Measurements from ENCODE around the gene TFCP2. TPM values are rescaled to one million over a fixed set of nuclear protein-coding genes. Genes with fewer than 3 reads are reported as not detected.

TFCP2 gene
- total RNA-seq, 2 experiments from 2014 or later, result 34.5 to 38.8 TPM

DNA sequence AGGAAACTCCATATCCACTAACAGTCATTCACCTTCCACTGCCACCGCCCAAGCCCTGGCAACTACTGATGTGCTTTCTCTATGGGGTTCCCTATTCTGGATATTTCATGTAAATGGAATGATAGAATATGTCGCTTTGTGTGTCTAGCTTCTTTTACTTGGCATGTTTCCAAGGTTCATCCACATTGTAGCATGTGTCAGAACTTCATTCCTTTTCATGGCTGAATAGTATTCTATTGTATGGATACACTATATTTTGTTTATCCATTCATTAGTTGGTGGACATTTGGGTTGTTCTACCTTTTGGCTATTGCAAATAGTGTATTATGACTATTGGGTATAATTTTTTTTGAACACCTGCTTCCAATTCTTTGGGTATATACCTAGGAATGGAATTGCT is 36.3 kb upstream of the TFCP2 start:
- Mint-ChIP-seq H3K27me3 (ENCODE audit: low read depth) (no peaks in the 10 kb centered on the region), H3K36me3 (ENCODE audit: low read depth) (no peaks in the 10 kb centered on the region), H3K4me3 (no peak overlapping the region), H3K9me3 (ENCODE audit: insufficient read depth) (no peaks in the 10 kb centered on the region), H3K4me1 (ENCODE audit: low read depth) (no peaks in the 10 kb centered on the region), H3K27ac (no peak overlapping the region)
- ChIA-PET CTCF (interaction anchor here (0.6 to 2.7 kb wide), 2 partner anchors 9 to 96 kb away, joined by 3 to 14 read pairs; no protein-coding TSS in a partner anchor), POLR2A (no interaction called here)
- no peak for ATAC-seq
- no peak for DNase-seq

DNA sequence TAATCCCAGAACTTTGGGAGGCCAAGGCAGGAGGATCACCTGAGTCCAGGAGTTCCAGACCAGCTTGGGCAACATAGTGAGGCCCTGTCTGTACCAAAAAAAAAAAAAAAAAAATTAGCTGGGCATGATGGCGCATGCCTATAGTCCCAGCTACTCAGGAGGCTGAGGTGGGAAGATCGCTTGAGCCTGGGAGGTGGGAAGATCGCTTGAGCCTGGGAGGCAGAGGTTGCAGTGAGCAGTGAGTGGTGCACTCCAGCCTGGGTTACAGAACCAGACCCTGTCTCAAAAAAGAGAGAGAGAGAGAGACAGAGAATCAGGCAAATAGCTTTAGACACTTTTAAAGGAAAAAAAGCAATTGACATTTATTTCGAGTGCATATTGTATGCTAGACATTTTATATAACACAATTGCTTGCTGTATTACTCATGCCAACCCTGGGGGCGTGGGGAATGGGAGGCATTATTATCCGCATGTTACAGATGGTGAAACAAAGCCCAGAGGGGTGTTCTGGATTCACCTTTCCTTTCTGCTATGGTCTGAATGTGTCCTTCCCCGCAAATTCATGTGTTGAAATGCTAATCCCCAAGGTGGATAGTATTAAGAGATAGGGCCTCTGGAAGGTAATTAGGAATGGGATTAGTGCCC is 35.2 kb upstream of the TFCP2 start:
- no peaks in the 10 kb centered on the region for H3K36me3 Mint-ChIP-seq (ENCODE audit: low read depth)
- no peaks in the 10 kb centered on the region for H3K4me1 Mint-ChIP-seq (ENCODE audit: low read depth)
- H3K9me3 Mint-ChIP-seq (ENCODE audit: insufficient read depth), result no peaks in the 10 kb centered on the region
- no peaks in the 10 kb centered on the region for H3K27me3 Mint-ChIP-seq (ENCODE audit: low read depth)
- CTCF ChIA-PET, result interaction anchor here (2.7 kb wide), 1 partner anchor 11 kb away, joined by 14 read pairs; no protein-coding TSS in a partner anchor
- H3K4me3 Mint-ChIP-seq, result no peak overlapping the region
- ATAC-seq (no peak), DNase-seq (no peak)
- no peak overlapping the region for H3K27ac Mint-ChIP-seq
- POLR2A ChIA-PET, result no interaction called here

DNA sequence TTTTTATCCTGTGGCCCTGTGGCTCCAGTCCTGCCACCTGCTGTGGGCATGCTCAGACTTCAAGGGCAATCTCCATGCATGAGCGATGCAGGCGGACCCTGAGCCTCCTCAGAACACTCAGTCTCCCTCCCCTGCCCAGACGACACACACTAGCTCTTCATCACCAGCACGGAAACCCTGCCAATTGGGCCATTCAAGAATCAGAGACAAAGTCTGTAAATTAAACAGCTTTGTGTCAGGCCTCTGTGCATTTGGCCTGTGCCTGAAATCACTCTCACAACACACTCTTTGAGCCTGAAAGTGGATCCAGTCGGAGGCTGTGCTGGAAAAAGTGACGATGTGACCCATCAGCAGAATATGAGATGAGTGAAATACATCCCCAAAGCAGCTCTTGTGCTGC is 32.4 kb upstream of the TFCP2 start:
- Mint-ChIP-seq H3K36me3 (ENCODE audit: low read depth) (no peaks in the 10 kb centered on the region), H3K4me3 (no peak overlapping the region), H3K27me3 (ENCODE audit: low read depth) (no peaks in the 10 kb centered on the region), H3K27ac (no peak overlapping the region), H3K4me1 (ENCODE audit: low read depth) (no peaks in the 10 kb centered on the region), H3K9me3 (ENCODE audit: insufficient read depth) (no peaks in the 10 kb centered on the region)
- DNase-seq, result no peak
- ChIA-PET CTCF (interaction anchor here (0.6 to 1.5 kb wide), 4 partner anchors 9 to 47 kb away, joined by 3 to 4 read pairs (median 4); partner anchors contain the start of gene POU6F1), POLR2A (no interaction called here)
- no peak for ATAC-seq

DNA sequence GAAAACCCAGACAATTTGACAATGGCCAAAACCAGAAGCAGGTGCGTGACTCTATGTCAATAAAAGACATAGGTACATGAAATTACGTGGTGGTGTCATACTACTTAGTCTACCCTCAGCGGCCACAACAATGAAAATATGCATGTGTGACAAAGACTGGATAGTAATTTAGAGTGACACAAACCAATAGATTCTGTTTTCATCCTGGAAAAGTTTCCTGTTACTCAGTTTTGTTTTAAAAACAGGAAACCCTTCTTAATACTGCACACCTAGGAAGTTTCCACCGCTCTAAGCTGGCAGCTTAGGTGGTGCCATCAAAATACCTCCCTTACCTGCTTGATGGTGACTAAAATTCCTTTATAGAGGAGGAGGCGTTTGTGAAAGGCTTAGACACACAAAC is 29.8 kb upstream of the TFCP2 start:
- POLR2A ChIA-PET, result no interaction called here
- H3K4me1 Mint-ChIP-seq (ENCODE audit: low read depth), result no peaks in the 10 kb centered on the region
- no peaks in the 10 kb centered on the region for H3K36me3 Mint-ChIP-seq (ENCODE audit: low read depth)
- DNase-seq (no peak), ATAC-seq (no peak)
- H3K27ac Mint-ChIP-seq, result no peak overlapping the region
- no peaks in the 10 kb centered on the region for H3K27me3 Mint-ChIP-seq (ENCODE audit: low read depth)
- no peak overlapping the region for H3K4me3 Mint-ChIP-seq
- CTCF ChIA-PET, result no interaction called here
- H3K9me3 Mint-ChIP-seq (ENCODE audit: insufficient read depth), result no peaks in the 10 kb centered on the region

- POLR2A ChIA-PET, result no interaction called here
- Mint-ChIP-seq H3K4me3 (no peak overlapping the region), H3K27me3 (ENCODE audit: low read depth) (no peaks in the 10 kb centered on the region), H3K36me3 (ENCODE audit: low read depth) (no peaks in the 10 kb centered on the region), H3K4me1 (ENCODE audit: low read depth) (no peaks in the 10 kb centered on the region), H3K9me3 (ENCODE audit: insufficient read depth) (no peaks in the 10 kb centered on the region), H3K27ac (no peak overlapping the region)
- CTCF ChIA-PET, result no interaction called here
- ATAC-seq (no peak), DNase-seq (no peak)
Observed at GRCh38 chr12:51200806-51201205, 27.9 kb upstream of the TFCP2 start.

- Mint-ChIP-seq H3K36me3 (ENCODE audit: low read depth) (no peaks in the 10 kb centered on the region), H3K9me3 (ENCODE audit: insufficient read depth) (no peaks in the 10 kb centered on the region), H3K4me1 (ENCODE audit: low read depth) (no peaks in the 10 kb centered on the region), H3K27ac (no peak overlapping the region), H3K4me3 (no peak overlapping the region), H3K27me3 (ENCODE audit: low read depth) (no peaks in the 10 kb centered on the region)
- ATAC-seq, result no peak
- CTCF ChIA-PET, result interaction anchor here (0.6 kb wide), 1 partner anchor 18 kb away, joined by 3 read pairs; no protein-coding TSS in a partner anchor
- POLR2A ChIA-PET, result no interaction called here
- no peak for DNase-seq
Observed at GRCh38 chr12:51200156-51200555, 27.2 kb upstream of the TFCP2 start.

GRCh38 chr12:51199366-51199945 is 26.5 kb upstream of the TFCP2 start:
- POLR2A ChIA-PET, result no interaction called here
- Mint-ChIP-seq H3K4me3 (no peak overlapping the region), H3K4me1 (ENCODE audit: low read depth) (no peaks in the 10 kb centered on the region), H3K36me3 (ENCODE audit: low read depth) (no peaks in the 10 kb centered on the region), H3K27ac (no peak overlapping the region), H3K9me3 (ENCODE audit: insufficient read depth) (no peaks in the 10 kb centered on the region), H3K27me3 (ENCODE audit: low read depth) (no peaks in the 10 kb centered on the region)
- ATAC-seq (no peak), DNase-seq (no peak)
- CTCF ChIA-PET, result no interaction called here

DNA sequence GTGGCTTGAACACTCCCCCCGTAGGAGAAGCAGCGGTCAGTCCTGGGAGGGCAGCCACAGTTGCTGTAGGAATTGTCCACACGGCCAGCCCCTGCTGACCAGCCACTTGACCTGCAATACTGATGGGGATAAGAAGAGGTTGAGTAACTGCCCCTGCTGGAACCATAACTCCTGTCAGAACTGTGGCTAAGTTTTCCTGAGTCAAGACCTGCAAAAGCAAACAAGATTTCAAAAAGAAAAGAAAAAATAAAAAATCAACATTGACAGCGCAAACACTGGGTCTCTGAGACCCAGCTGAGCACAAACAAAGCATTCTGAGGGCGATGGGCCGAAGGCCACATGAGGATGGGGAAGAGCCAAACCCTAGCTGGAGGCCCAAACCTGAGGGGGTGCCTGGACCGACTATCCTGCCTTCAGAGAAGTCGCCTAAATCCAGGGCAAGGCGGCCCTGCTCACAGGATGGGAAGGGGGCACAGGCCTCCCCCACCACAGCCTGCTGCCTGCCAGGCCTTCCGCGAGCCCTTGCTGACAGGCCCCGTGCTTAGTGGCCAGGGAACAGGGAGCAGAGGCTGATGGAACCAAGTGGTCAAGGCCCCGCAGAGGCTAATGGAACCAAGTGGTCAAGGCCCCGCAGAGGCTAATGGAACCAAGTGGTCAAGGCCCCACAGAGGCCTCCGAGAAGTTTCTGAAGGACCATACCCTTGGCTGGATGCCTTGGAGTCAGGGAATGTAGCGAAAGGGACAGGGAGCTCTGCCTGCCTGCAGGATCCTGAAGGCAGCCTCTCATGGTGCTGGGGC is 25.8 kb upstream of the TFCP2 start:
- ATAC-seq, result no peak
- H3K4me1 Mint-ChIP-seq (ENCODE audit: low read depth), result no peaks in the 10 kb centered on the region
- no peak overlapping the region for H3K4me3 Mint-ChIP-seq
- H3K9me3 Mint-ChIP-seq (ENCODE audit: insufficient read depth), result no peaks in the 10 kb centered on the region
- H3K27ac Mint-ChIP-seq, result no peak overlapping the region
- ChIA-PET POLR2A (no interaction called here), CTCF (no interaction called here)
- no peaks in the 10 kb centered on the region for H3K27me3 Mint-ChIP-seq (ENCODE audit: low read depth)
- no peak for DNase-seq
- no peaks in the 10 kb centered on the region for H3K36me3 Mint-ChIP-seq (ENCODE audit: low read depth)

GRCh38 chr12:51197736-51198567 is 25.0 kb upstream of the TFCP2 start:
- ATAC-seq (no peak), DNase-seq (no peak)
- ChIA-PET CTCF (no interaction called here), POLR2A (no interaction called here)
- H3K4me3 Mint-ChIP-seq, result no peak overlapping the region
- no peaks in the 10 kb centered on the region for H3K27me3 Mint-ChIP-seq (ENCODE audit: low read depth)
- H3K36me3 Mint-ChIP-seq (ENCODE audit: low read depth), result no peaks in the 10 kb centered on the region
- no peaks in the 10 kb centered on the region for H3K9me3 Mint-ChIP-seq (ENCODE audit: insufficient read depth)
- H3K27ac Mint-ChIP-seq, result no peak overlapping the region
- H3K4me1 Mint-ChIP-seq (ENCODE audit: low read depth), result no peaks in the 10 kb centered on the region

DNA sequence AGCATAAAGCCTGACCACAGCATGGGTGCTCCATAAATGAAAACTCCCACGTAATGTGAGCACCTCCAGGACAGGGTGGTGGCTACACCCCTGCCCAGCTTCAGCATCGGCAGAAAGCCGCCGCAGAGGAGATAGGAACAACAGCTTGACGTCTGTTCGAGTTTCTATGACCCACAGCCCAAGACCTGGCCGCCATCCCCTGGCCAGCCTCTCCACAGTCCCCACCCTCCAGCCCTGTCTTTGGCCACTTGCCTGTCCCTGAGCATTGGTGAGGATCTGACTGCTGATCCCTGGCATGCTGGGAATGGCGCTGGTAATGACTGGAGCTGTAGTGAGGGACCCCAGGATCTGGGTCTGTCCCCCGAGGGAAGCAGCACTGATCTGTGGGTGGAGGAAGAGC is 23.6 kb upstream of the TFCP2 start:
- no peak overlapping the region for H3K27ac Mint-ChIP-seq
- H3K4me1 Mint-ChIP-seq (ENCODE audit: low read depth), result no peaks in the 10 kb centered on the region
- H3K4me3 Mint-ChIP-seq, result no peak overlapping the region
- no peaks in the 10 kb centered on the region for H3K9me3 Mint-ChIP-seq (ENCODE audit: insufficient read depth)
- ChIA-PET POLR2A (interaction anchor here (0.6 kb wide), 2 partner anchors 42 to 55 kb away, joined by 3 to 6 read pairs; no protein-coding TSS in a partner anchor), CTCF (interaction anchor here (0.9 kb wide), 1 partner anchor 8 kb away, joined by 4 read pairs; no protein-coding TSS in a partner anchor)
- H3K36me3 Mint-ChIP-seq (ENCODE audit: low read depth), result no peaks in the 10 kb centered on the region
- H3K27me3 Mint-ChIP-seq (ENCODE audit: low read depth), result no peaks in the 10 kb centered on the region
- ATAC-seq (no peak), DNase-seq (no peak)

- CTCF ChIA-PET, result interaction anchor here (0.9 kb wide), 1 partner anchor 9 kb away, joined by 4 read pairs; no protein-coding TSS in a partner anchor
Observed at GRCh38 chr12:51195841-51196240, 22.9 kb upstream of the TFCP2 start.

More at GRCh38 chr12:51195841-51196240, 22.9 kb upstream of the TFCP2 start:
- Mint-ChIP-seq H3K27me3 (ENCODE audit: low read depth) (no peaks in the 10 kb centered on the region), H3K27ac (no peak overlapping the region), H3K4me1 (ENCODE audit: low read depth) (no peaks in the 10 kb centered on the region), H3K4me3 (no peak overlapping the region), H3K9me3 (ENCODE audit: insufficient read depth) (no peaks in the 10 kb centered on the region), H3K36me3 (ENCODE audit: low read depth) (no peaks in the 10 kb centered on the region)
- POLR2A ChIA-PET, result interaction anchor here (0.6 kb wide), 2 partner anchors 42 to 56 kb away, joined by 3 to 6 read pairs; no protein-coding TSS in a partner anchor
- ATAC-seq, result no peak
- no peak for DNase-seq
